ENCODE data around the gene ASF1B.

Gene ASF1B

DNA sequence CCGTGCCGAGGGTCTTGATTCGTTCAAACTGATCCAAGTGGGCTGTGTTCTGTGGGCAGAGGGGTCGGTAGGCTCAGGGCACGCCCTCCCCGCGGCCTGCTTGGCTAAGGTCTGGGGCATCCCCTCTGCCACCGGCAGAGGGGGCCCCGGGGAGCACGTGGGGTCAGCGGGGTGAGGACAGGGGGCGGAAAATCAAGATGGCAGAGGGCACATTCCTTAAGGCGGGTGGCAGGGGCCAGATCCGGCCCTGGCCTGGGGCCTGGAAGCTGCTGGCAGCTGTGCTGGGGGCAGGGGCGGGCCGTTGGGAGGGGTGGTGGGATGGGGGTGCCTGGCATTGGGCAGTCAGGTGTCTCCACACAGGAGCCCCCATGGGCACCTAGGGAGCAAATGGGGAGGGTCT, 29.5 kb downstream of the ASF1B start:
- no peak for TF ChIP-seq CTCF (IDR thresholded peaks at IDR 0.05)

DNA sequence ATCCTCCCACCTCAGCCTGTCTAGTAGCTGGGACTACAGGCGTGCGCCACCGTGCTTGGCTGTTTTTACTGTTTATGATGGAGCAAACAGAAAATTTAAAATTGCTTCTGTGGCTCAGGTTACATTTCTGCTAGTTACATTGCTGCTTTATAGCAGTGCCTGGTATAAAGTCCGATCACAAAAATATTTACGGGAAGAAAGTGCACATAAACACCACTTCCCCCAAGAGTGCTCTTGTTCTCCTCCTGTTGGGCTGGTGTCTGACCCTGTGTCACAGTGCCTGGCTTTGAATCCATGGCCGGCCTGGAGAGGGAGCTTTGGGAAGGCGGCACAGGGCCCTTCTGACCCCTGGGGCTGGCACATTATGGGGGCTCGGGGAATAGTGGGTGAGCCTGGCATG, 30.7 kb downstream of the ASF1B start:
- TF ChIP-seq CTCF (IDR thresholded peaks at IDR 0.05), result no peak

- no peak for TF ChIP-seq CTCF (IDR thresholded peaks at IDR 0.05)
These were observed 33.1 kb downstream of the ASF1B start for GRCh38 chr19:14103310-14103709.

- no peak for TF ChIP-seq CTCF (IDR thresholded peaks at IDR 0.05)
These were observed 33.6 kb downstream of the ASF1B start for GRCh38 chr19:14102756-14103155.

DNA sequence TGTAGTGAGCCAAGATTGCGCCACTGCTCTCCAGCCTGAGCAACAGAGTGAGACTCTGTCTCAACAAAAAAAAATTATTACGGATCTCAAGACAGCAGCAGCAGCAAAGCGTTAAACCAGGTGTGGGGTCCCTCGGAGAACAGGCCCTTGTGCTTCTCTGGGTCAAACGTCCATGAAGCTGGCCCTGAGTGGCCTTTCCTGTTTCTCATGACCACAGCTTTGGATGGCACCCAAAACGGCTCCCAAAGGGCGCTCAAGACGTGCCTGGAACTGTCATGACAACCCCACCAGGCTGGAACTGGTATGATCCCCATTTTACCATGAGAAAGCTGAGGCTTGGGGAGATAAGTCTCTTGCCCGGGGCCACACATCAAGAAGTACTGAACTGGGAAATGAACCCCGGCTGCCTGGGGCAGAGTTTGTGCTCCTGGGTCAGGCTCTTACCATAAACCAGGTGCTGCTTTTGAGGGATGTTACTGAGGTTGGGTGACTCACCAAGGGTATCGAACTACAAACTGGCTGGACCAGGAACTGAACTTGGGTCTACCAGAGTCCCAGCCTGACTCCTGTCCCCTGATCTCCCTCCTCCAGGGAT, 34.2 kb downstream of the ASF1B start:
- TF ChIP-seq CTCF (IDR thresholded peaks at IDR 0.05), result no peak

GRCh38 chr19:14101003-14101545, 35.3 kb downstream of the ASF1B start:
- no peak for TF ChIP-seq CTCF (IDR thresholded peaks at IDR 0.05)

GRCh38 chr19:14097532-14098151, 38.7 kb downstream of the ASF1B start:
- TF ChIP-seq CTCF (IDR thresholded peaks at IDR 0.05), result no peak

Data from LNCAP (cell line).